HG03571 (cell line): ENCODE measurements around the gene UBE2QL1.

Experiments
- ATAC-seq: cut with Tn5 transposase; IDR thresholded peaks from one replicate; pipeline ENCODE4 v1.9.1; 2021; ENCODE audit not compliant: unreplicated experiment

UBE2QL1 gene

DNA sequence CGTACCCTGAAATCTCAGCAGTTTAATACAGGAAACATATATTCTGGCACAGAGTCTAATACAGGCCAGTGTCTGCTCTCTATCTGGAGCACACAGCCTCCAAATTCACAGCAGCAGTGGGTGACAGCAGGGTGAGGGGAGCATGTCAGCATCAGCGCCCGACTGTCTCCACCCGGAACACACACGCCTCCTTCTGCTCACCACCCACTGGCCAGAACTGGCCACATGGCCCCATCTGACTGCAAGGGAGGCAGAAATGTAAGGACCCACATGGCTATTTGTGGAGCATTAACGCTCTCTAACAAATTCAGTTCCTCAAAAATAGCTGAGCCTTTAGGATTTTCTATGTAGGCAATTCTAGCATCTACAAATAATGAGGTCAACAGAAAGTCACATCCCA is 24.6 kb downstream of the UBE2QL1 start:
- ATAC-seq: no peak

DNA sequence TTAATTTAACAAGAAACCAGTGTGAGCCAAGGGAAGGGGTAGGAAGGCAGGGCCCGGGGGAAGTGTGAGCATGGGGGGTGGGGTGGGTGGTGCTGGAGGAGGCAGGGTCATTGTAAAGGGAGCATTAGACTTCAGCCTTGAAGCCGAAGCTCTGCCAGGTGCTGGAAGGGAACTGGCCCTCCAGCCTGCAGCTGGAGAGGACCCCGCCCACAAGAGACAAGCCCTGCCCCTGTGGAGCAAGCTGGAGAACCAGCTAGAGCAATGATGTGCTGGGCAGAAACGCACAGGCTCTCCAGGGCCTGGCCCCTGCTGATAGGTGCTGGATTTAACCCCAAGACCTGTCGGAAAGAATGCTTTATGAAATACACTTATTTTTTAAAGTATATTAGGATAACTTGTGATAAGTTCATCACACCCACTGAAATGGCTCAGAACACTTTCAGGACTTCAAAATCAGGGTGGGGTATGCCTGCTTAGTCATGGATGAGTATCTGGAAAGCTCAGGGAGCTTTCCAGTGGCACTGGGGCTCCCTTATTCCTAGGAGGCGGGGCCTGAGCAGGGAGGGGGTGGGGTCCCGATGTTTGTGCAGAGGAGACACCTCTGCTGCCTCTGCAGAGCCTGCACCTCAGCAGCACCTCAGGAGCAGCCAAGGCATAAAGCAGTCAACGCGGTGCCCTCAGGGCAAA is 27.1 kb downstream of the UBE2QL1 start:
- no peak for ATAC-seq

DNA sequence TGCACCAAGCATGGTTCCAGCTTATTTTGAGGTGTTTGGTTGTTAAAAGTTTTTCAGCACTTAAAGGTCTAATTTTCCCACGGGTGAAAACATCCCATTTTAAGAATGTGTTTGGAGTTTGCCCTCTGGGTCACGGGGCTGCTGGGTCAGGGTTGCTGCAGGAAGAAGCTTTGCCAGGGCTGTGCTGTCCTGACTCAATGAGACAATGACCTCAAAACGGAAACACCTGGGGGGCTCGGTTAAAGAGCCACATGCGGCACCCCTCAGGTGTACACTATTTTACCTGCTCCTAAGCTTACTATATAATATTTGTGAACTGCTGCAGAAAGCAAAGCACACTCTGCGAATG is 27.6 kb downstream of the UBE2QL1 start:
- no peak for ATAC-seq

DNA sequence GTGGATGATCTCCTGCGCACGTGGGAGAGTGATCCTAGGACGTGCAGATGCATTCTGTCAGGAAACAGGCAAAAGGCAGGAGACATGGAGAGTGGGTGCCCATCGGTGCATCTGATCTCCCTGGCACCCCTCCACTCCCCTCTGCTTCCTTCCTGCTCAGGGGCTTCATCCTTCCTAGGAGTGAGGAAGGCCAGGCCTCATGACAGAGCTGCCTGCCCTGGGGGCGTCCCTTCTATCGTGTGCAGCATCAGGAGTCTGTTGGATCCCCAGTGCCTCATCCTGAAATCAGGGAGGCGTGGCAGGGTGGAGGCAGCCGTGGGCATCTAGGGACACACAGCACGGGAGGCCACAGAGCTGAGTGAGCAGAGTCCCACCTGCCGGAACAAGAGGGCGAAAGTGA is 30.1 kb downstream of the UBE2QL1 start:
- no peak for ATAC-seq

DNA sequence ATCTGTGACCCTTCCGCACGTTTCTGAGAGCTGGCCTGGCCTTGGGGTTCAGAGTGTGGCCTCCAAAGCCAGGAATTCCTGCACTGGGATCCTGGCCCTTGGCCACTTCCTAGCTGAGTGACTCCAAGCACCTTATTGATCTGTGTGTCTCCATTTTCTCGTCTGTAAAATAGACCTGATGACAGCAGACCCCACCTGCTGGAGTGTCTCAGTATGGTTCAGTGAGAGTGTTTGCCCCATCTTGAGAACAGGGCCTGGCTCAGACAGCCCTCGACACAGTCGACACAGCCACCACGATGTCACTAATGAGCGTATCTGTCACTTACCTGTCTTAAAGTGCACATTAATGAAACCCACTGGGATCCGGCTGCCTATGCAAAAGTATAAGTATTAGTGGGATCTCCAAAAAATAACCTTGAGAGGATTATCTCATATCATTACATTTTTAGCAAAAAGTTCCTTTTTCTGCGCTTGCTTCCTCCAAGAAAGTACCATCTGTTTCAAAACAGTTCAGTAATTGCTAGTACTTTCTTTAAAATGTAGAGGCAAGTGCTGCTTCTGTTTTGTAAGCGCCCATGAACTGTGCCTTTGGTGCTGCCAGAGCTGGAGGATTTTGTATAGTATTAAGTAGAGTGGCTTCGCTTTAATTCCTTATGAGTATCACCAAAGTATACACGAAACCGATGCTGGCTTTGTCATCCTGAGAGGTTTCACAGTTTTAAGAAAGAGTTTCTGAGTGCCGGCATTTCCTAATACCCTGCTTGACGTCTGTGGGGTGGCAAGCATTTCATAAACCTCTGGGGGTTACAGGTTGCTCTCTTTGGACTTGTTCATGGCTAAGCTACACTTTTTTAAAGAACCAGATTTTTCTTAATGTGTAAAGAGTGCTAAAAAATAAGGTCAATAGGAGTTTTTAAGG is 31.7 kb downstream of the UBE2QL1 start:
- peak; percentile 63 for ATAC-seq

DNA sequence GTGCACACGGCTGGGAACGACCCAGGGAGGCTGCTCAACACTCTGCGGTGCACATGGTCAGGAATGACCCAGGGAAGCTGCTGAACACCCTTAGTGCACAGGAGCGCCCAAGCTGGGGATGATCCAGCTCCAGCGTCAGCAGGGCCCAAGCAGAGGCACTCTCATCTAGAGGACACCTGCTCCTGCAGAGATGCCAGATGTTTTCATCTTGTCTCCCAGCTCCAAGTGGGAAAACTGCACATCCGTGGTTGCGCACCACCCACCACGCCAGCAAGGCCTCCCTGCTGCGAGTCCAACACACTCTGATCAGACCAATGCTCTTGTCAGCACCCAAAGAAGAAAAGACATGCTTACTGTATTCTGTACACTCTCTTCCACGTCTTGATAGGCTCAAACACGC is 34.1 kb downstream of the UBE2QL1 start:
- no peak for ATAC-seq

DNA sequence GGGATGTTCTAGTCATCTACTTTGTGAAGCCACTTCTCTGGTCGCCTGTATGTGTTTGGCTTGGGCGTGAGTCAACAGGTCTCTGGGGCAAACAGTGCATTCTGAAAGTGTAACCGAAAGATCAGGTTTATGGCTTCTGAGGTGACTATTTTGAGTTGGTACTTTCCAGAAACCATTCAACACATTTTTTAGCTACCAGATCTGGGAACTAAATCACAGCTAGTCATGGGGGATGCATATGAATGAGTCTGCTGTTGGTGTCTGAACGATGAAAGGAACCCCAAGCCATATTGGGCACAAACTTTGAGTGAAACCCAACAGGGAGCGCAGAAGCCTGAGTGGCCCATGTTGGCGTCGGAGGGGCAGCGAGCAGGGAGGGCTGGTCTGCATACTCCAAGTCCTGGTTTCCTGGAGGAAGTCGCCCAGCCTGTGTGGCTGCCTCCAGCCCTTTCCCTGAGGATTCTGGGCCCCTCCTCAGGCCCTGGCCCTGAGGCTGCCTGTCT is 35.3 kb downstream of the UBE2QL1 start:
- peak; percentile 87 for ATAC-seq

DNA sequence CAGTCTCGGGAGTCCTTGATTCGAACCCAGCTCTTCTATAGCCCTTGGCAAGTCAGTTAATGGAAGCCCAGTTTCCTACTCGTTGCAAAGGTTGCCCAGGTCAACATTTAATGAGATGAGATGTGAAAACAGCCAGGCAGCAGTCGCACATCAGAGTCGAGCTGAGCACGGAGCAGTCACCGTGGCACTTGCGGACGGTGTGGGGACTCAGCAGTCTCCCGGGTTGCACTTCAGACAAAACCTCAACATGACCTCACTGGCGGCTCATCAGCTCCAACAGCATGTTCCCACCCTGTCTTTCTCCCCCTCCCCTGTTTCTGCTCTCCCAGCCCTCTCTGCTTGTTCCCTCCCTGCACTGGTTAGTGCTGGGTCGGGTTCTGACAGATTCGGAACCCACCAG is 35.8 kb downstream of the UBE2QL1 start:
- no peak for ATAC-seq

DNA sequence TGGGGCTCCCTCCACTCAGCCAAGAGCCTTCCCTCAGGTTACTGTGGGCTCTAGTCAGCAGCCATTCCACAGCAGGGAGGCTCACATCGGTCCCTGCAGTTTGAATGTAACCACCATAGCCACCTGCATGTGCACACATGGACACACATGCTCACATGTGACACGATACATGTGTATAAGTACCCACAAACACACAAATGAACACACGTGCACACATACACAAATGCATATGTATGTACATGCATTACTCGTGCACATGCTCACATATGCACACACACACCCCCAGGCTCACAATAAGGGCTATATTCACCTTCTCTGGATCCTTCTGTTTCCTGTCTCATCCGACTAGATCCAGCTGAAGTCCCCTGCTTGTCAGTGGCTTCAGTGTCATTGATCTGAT is 36.2 kb downstream of the UBE2QL1 start:
- no peak for ATAC-seq

DNA sequence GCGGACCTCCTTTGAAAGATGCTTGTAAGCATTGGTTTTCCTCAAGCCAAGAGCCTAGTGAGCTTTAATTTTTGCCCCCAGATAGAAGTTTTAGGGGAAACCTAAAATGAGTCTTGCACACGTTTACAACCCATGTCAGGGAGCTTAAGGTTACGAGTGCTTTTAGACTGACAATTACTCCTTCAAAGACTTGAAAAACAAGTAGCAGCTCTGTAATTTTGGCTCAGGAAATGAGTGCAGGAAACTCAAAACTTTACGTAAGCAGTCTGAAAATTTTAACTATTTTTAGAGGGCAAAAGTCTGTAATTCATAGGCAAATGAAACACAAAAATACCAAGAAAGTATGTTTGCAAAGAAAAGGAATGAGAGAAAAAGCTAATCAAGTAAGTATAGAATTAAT is 36.8 kb downstream of the UBE2QL1 start:
- ATAC-seq: no peak

DNA sequence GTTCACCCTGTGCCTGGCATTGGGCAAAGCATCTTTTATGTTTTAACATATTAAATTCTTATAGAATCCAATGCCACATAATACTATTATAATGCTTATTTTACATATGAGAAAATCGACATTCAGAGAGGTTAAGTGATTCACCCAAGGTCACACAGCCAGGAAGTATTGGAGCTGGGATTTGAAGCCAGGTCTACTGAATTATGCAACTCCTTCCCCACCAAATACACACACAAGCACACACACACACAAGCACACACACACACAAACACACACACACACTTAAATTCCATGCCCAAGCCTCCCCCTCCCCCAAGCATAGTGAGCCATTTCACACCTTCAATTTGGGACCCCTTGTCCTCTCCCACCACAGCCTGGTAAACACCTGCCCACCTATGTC is 37.4 kb downstream of the UBE2QL1 start:
- ATAC-seq: no peak

DNA sequence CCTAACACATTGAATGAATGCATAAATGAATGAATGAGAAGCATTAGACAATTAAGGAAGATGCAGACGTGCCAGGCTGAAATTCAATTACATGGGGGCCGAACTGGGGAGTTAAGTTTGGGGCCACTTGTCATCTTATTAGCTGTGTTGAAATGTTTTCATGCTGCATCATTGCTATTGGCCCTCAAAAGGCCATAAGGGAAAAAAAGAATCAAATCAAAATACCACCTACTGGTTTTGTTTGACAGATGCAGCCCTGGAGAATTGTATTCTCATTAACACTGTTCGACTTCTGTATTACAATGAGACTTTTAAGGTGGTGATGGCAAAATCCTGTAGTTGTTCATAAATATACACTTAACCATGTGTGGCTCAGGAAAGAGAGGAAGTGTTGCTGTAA is 38.4 kb downstream of the UBE2QL1 start:
- ATAC-seq: no peak

DNA sequence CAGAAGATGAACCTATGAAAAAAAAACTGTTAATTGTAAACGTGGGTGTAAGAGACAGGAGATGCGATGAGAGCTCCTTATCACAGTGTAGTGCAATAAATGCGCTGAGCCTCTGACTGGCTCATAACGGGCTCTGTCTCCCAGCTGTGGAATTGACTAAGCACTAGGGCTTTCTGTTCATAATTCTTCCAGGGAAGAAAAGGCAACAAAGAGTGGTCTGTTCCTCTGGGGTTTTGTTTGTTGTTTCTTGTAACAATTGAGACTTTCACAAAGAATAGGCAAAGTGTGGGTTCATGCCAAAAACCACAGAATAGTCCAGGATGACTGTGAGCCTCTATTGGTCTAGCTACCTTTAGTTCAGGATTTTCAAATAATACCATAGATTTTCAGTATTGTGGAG is 39.4 kb downstream of the UBE2QL1 start:
- ATAC-seq: no peak

DNA sequence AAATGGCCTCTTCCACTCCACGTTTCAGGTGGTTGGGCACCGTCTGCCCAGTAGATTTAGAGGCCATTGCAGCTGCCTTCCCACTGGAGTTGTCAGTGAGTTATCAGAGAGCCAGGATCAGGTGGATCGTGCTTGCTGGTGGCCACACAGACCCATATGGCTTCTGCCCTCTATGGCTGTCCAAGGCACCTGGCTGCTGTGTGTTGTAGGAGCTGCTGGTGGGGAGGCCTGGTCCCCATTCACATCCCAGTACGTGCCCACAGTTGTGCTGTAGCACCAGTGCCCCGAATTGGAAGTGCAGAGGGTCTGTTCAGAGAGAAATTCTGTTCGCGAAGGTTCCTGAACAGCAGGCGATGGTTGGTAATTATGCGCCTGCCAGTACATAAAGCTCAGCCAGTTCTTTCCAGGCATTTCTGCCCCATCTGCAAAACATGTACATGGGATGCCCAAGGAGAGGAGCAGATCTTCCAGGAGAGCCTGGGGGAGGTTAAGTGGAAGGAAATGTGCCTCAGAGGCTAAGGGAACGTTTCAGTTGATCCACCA is 41.1 kb downstream of the UBE2QL1 start:
- ATAC-seq: no peak

DNA sequence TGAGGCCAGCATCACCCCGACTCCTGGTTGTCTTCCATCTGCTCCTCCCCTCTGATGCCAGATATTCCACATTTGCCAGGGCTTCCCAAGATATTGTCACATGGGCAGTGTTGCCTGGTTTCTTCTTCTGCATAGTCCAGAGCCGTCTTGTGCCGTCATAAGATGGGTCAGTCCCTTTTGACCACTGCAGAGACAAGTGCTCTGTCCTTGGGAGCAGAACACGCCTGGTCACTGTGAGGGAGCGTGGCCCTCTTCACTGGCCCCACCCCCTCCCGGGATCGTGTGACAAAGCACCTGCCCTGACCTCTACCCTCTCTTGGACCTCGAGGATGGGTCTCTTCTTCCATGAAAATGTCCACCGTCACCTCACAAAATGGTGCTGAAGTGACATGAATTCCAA is 41.6 kb downstream of the UBE2QL1 start:
- no peak for ATAC-seq

DNA sequence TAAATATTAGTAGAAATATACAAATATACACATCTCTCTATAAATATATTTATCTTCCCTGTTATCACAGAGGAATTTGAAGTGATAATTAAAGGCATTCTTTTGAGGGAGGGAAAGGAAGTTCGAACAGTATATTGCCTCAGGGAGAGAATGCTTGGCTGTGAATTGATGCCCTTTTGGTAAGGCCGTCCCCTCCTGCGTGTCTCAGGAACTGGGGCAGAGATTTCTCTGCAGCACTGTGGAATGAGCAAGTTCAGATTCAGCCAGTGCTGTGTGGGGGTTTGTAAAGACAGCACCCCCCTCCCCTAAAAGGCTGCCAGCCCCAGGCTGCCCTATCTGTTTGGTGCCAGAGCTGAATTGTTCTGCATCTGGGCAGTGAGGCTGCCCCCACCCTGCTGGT is 42.0 kb downstream of the UBE2QL1 start:
- ATAC-seq: no peak

DNA sequence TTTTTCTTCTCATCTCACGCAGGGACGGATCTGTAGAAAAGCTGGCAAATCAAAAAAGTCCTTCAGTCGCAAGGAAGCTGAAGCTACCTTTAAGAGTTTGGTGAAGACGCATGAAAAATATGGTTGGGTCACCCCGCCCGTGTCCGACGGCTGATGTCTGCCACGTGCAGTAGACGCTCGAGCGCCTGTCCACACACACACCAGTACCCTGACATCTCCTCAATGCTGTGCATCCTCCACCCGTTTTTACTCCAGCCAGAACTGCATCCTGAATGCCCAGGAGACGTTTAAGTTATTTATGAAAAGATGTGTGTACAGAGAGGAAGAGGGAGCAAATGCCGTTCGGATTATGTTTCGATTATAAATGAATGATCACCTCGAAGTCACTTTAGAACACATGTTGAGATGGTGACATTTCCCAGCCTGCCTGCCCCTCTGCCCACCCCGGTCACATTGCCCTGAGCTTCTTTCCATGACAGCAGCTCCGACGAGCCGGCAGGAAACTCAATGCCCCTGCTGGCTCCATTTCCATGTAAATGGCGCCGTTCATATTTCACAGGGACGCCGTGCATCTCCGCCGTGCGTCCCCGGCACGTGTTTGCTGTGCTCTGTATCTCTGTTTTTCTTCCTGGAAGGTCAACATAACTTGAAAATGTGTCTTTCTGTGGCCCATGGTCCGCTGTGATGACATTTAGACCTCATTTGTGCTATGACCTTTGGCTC is 42.7 kb downstream of the UBE2QL1 start:
- ATAC-seq: no peak

DNA sequence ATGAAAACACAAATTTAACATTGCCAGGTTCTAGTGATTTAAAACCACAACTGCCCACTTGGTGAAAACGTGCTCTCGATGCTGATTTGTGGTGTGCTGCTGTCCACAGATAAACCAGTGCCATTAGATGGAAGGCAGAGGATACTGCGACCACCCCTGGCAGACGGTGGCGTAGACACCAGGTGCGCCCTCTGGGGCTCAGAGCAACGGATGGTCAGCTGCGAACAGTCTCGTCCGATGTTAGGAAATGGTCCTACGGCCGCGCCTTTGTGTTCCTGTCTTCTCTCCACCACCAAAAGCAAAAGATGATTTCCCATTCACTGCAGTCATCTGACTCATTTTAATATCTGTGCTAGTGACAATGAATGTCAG is 43.2 kb downstream of the UBE2QL1 start:
- no peak for ATAC-seq

DNA sequence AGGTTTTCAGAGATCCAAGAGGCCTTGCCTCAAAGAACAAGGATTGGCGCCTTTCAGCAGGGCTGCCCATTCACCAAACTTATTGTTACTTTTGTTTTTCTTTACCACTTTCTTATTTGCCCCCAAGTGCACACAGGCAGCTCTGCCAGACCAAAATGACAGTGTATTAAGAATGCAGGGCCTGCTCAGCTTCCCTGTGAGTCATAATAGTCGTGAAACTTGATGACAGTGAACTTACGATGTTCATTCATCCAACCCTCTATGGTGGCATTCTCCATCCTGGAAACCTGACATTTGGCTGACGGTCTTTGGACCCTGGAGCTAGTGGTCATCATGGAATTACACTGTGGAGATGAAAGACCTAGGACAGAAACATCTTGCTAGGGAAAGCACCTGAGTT is 44.3 kb downstream of the UBE2QL1 start:
- peak; percentile 36 for ATAC-seq

DNA sequence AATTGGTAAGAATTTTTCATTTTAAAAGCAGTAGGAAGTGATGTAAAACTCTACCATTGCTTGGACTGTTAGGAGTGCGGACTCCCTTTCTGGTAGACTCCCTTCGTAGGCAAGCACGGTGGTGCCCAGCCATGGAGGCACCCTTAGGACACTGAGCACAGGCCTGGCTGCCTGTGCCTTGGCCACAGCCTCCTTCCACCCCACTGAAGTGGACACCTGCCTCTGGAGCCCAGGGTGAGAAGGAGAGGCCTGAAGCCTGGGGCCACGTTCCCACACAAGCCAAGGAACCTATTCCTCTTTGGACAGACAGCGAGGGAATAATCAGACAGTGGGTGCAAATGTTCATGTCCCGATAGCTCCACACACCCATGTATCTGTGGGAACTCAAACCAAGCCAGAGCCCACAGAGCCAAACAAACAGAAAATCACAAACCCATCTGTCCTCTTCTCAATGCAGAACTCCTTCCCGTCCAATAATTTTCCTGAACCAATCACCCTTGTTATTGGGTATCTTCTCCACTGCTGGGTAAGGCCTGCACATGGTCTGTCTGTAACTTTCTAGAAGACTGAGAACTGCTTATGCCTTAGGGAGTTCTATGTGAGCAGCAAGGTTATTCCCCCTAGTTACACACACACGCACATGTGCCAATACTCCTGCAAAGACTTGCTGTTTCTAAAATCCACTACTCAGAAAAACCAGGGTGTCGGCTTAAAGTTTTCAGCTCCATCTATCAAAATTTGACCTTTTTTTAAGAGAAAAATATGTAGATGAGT is 45.2 kb downstream of the UBE2QL1 start:
- no peak for ATAC-seq

DNA sequence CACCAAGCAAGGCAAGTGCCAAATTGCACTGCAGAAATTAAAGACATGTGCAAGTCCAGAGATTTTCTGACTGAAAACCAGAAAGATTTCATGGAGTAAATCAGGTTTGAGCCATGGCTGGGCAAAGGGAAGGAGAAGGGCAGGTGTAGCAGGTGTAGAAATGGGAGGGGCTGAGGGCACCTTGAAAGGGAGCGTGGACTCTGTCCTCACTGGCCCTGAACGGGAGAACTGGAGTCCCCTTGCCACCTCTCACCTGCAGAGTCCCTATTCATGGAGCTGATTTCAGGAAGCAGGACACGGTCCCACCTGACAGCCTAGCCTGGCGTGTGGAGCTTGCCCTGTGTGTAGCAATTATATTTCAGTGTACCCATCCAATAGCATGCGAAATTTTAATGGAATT is 46.3 kb downstream of the UBE2QL1 start:
- no peak for ATAC-seq
